ENCODE data around the gene NT5C3B. TPM values are rescaled to one million over a fixed set of nuclear protein-coding genes. Genes with fewer than 3 reads are reported as not detected.
"Not testable (repeated sequence)": the region's sequence is repeated elsewhere in the genome, so short reads cannot be mapped to it uniquely, and the experiment has no call there.

NT5C3B gene
- total RNA-seq, 1 experiment from 2014 or later: 78.8 TPM

- POLR2A ChIA-PET (ENCODE audit: unreplicated experiment): no interaction called here
- ATAC-seq: no peak
- Histone ChIP-seq H3K79me2 (ENCODE audit: low read length) (peaks cover 60% of the 10 kb centered on the region), H3K4me2 (ENCODE audit: low read length) (no peak overlapping the region), H3K36me3 (ENCODE audit: low read depth, low read length) (peaks cover 7% of the 10 kb centered on the region), H3F3A (ENCODE audit: low read length, unreplicated experiment) (no peaks in the 10 kb centered on the region), H3K9me3 (ENCODE audit: low read length) (no peaks in the 10 kb centered on the region), H3K27me3 (ENCODE audit: low read length) (no peaks in the 10 kb centered on the region), H2AFZ (ENCODE audit: low read length) (no peak overlapping the region), H3K27ac (ENCODE audit: low read length) (no peak overlapping the region), H3K4me3 (ENCODE audit: low read length) (no peak overlapping the region), H3K4me1 (ENCODE audit: insufficient read depth, low read length) (no peaks in the 10 kb centered on the region), H4K20me1 (ENCODE audit: low read length) (0 out of 2 replicates have a peak, but pooled peaks cover 3% of the 10 kb centered on the region), H3K9ac (ENCODE audit: low read length) (no peak overlapping the region), H3K9me2 (replicated peaks; ENCODE audit: low read length) (no peaks in the 10 kb centered on the region)
- TF ChIP-seq CTCF (conservative IDR thresholded peaks at IDR 0.05; ENCODE audit: low read depth, low read length): no peak
- TF ChIP-seq EZH2 (IDR thresholded peaks at IDR 0.05; ENCODE audit: low read length, unreplicated experiment): no peak
- TF ChIP-seq EZH2phosphoT487 (IDR thresholded peaks at IDR 0.05; ENCODE audit: borderline replicate concordance, low read length): no peak
- intact Hi-C loops (cut with micrococcal nuclease): no loop called here
- no peak for DNase-seq
- CTCF ChIA-PET: no interaction called here
- no TSS peak for BruUV-seq (replicated peaks)
Measured at GRCh38 chr17:41849251-41849990, 13.4 kb upstream of the NT5C3B start.

GRCh38 chr17:41848788-41849187 is 12.8 kb upstream of the NT5C3B start:
- Histone ChIP-seq H3K4me2 (ENCODE audit: low read length) (no peak overlapping the region), H3K4me3 (ENCODE audit: low read length) (no peak overlapping the region), H3K9me3 (ENCODE audit: low read length) (no peaks in the 10 kb centered on the region), H3F3A (ENCODE audit: low read length, unreplicated experiment) (no peaks in the 10 kb centered on the region), H3K27ac (ENCODE audit: low read length) (no peak overlapping the region), H3K36me3 (ENCODE audit: low read depth, low read length) (peaks cover 6% of the 10 kb centered on the region), H3K27me3 (ENCODE audit: low read length) (no peaks in the 10 kb centered on the region), H2AFZ (ENCODE audit: low read length) (no peak overlapping the region), H3K9me2 (replicated peaks; ENCODE audit: low read length) (no peaks in the 10 kb centered on the region), H3K79me2 (ENCODE audit: low read length) (peaks cover 54% of the 10 kb centered on the region), H3K4me1 (ENCODE audit: insufficient read depth, low read length) (no peaks in the 10 kb centered on the region), H3K9ac (ENCODE audit: low read length) (no peak overlapping the region), H4K20me1 (ENCODE audit: low read length) (0 out of 2 replicates have a peak, but pooled peaks cover 3% of the 10 kb centered on the region)
- TF ChIP-seq EZH2phosphoT487 (IDR thresholded peaks at IDR 0.05; ENCODE audit: borderline replicate concordance, low read length) (no peak), CTCF (conservative IDR thresholded peaks at IDR 0.05; ENCODE audit: low read depth, low read length) (no peak), EZH2 (IDR thresholded peaks at IDR 0.05; ENCODE audit: low read length, unreplicated experiment) (no peak)
- ChIA-PET CTCF (no interaction called here), POLR2A (ENCODE audit: unreplicated experiment) (no interaction called here)
- no TSS peak for BruUV-seq (replicated peaks)
- DNase-seq (no peak), ATAC-seq (no peak)
- intact Hi-C loops (cut with micrococcal nuclease): no loop called here

- TF ChIP-seq EZH2 (IDR thresholded peaks at IDR 0.05; ENCODE audit: low read length, unreplicated experiment) (no peak), CTCF (conservative IDR thresholded peaks at IDR 0.05; ENCODE audit: low read depth, low read length) (no peak), EZH2phosphoT487 (IDR thresholded peaks at IDR 0.05; ENCODE audit: borderline replicate concordance, low read length) (no peak)
- no peak overlapping the region for H3K27ac ChIP-seq (ENCODE audit: low read length)
- DNase-seq: peak; percentile 30
- no peaks in the 10 kb centered on the region for H3K27me3 ChIP-seq (ENCODE audit: low read length)
- intact Hi-C loops (cut with micrococcal nuclease): no loop called here
- H4K20me1 ChIP-seq (ENCODE audit: low read length): no peaks in the 10 kb centered on the region
- H3K9me2 ChIP-seq (replicated peaks; ENCODE audit: low read length): no peaks in the 10 kb centered on the region
- no peaks in the 10 kb centered on the region for H3F3A ChIP-seq (ENCODE audit: low read length, unreplicated experiment)
- CTCF ChIA-PET: no interaction called here
- H3K36me3 ChIP-seq (ENCODE audit: low read depth, low read length): no peaks in the 10 kb centered on the region
- POLR2A ChIA-PET (ENCODE audit: unreplicated experiment): no interaction called here
- BruUV-seq (replicated peaks): no TSS peak
- no peak overlapping the region for H3K9ac ChIP-seq (ENCODE audit: low read length)
- H3K79me2 ChIP-seq (ENCODE audit: low read length): peaks cover 18% of the 10 kb centered on the region
- H2AFZ ChIP-seq (ENCODE audit: low read length): no peak overlapping the region
- H3K4me1 ChIP-seq (ENCODE audit: insufficient read depth, low read length): no peaks in the 10 kb centered on the region
- no peaks in the 10 kb centered on the region for H3K9me3 ChIP-seq (ENCODE audit: low read length)
- H3K4me3 ChIP-seq (ENCODE audit: low read length): no peak overlapping the region
- ATAC-seq: no peak
- no peak overlapping the region for H3K4me2 ChIP-seq (ENCODE audit: low read length)
Measured at GRCh38 chr17:41844971-41845370, 8.9 kb upstream of the NT5C3B start.

- DNase-seq; H3K36me3 ChIP-seq (ENCODE audit: low read depth, low read length); intact Hi-C loops (cut with micrococcal nuclease); POLR2A ChIA-PET (ENCODE audit: unreplicated experiment); H3K27me3 ChIP-seq (ENCODE audit: low read length); H3K9me2 ChIP-seq (replicated peaks; ENCODE audit: low read length); H3K9ac ChIP-seq (ENCODE audit: low read length); H3K79me2 ChIP-seq (ENCODE audit: low read length); H4K20me1 ChIP-seq (ENCODE audit: low read length); ATAC-seq; H3K27ac ChIP-seq (ENCODE audit: low read length); H3K4me2 ChIP-seq (ENCODE audit: low read length); H3F3A ChIP-seq (ENCODE audit: low read length, unreplicated experiment); CTCF ChIA-PET; H3K4me1 ChIP-seq (ENCODE audit: insufficient read depth, low read length); H2AFZ ChIP-seq (ENCODE audit: low read length); H3K4me3 ChIP-seq (ENCODE audit: low read length); H3K9me3 ChIP-seq (ENCODE audit: low read length); BruUV-seq (replicated peaks): not testable (repeated sequence)
Measured at GRCh38 chr17:41840781-41841180, 4.7 kb upstream of the NT5C3B start.
